Fibroblast of skin of abdomen (primary cell): Measurements from ENCODE around the gene TIE1.

Source experiments
- DNase-seq: peaks from one replicate; pipeline ENCODE4 v3.0.0-alpha.2; 2013

The TIE1 gene

DNA sequence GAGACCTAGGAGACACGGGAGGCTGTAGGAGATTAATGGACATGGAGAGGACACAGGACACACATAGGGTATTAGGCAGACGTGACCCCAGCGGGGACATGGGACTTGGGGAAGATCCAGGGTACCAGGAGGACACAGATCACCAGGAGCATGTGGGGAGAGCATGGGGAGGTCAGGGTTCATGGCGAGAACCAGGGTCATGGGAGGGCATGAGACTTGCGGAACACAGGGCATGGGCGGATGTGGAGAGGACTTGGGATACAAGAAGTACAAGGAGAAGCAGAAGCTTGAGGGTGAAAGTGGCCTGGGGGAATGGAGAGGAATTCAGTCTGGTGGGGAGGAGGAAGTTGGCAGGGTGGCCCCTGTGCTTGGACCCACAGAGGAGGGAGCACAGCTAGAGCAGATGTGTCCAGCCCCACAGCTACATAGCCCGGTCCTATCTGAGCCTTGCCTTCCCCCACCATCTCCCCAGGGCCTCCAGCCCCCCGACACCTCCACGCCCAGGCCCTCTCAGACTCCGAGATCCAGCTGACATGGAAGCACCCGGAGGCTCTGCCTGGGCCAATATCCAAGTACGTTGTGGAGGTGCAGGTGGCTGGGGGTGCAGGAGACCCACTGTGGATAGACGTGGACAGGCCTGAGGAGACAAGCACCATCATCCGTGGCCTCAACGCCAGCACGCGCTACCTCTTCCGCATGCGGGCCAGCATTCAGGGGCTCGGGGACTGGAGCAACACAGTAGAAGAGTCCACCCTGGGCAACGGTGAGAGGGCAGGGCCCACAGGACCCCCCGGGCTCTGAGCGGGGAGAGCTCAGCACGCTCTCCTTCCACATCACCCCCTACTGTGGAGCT is 12.1 kb downstream of the TIE1 start:
- no peak for DNase-seq

DNA sequence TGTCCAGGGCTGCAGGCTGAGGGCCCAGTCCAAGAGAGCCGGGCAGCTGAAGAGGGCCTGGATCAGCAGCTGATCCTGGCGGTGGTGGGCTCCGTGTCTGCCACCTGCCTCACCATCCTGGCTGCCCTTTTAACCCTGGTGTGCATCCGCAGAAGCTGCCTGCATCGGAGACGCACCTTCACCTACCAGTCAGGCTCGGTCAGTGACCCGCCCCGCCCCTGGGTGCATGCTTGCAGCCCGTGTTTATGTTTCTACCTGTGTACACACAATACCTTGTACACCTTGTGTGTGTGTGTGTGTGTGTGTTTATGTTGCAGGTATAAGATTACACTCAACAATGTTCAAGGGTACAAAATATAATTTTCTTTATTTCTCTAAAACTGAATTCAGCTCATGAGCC is 13.0 kb downstream of the TIE1 start:
- no peak for DNase-seq

DNA sequence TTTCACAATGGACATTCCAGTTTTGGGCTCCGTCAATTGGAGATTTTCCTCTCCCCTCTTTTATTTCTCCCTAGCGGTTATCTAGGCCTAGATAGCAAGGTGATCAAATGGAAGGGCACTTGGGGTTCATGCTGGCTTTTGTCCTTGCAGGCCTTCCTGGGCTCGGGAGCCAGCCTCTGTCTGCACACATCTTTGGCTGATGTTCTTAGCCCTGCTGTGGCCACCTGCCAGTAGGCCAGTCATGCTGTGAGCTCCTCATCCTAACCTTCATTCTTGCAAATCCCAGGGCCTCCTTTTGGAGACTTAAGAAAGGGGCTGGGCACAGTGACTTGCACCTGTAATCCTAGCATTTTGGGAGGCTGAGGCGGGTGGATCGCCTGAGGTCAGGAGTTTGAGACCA is 13.5 kb downstream of the TIE1 start:
- DNase-seq: no peak

DNA sequence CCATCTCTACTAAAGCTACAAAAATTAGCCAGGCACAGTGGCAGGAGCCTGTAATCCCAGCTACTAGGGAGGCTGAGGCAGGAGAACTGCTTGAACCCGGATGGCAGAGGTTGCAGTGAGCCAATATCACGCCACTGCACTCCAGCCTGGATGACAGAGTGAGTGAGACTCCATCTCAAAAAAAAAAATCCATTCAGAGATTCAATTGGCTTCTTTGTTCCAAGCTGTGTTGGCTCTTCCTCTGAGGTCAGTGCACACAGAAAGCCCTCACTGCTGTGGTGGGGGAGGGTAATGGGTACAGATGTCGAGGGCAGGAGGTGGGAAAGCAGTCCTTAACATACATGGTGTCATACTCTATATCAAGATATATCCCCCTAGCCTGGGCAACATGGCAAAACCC is 14.7 kb downstream of the TIE1 start:
- DNase-seq: no peak

DNA sequence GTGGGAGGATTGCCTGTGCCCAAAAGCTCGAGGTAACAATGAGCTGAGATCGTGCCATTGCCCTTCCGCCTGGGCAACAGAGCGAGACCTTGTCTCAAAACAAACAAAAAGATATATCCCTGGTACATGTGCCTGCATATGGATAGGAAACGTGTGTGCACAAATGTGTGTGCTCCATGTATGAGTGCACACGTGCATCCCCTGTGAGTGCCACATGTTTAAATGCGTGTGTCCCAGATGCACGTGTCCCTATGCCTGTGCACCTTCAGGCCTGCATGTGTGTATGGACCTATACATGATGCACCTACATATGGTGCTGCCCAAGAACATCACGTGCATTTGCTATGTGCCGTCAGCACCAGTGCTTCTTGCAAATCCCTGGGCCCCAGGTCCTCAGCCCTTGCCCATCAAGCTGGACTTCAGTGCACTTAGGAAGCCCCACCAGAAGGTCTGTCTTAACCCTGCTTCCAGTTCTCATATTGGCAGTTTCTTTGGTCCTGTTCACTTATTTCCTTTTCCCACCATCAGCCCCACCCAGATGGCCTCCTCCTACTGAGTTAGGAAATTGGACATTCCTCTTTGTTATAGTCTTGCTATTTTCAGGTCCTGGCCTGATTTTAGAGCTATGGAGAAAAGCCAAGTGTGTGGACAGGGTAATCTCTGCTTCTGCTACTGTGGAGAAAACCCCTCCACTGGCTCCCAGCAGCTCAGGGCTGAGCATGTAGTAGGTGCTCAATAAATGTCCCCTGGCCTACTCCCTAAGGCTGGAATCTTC is 15.4 kb downstream of the TIE1 start:
- DNase-seq: no peak

DNA sequence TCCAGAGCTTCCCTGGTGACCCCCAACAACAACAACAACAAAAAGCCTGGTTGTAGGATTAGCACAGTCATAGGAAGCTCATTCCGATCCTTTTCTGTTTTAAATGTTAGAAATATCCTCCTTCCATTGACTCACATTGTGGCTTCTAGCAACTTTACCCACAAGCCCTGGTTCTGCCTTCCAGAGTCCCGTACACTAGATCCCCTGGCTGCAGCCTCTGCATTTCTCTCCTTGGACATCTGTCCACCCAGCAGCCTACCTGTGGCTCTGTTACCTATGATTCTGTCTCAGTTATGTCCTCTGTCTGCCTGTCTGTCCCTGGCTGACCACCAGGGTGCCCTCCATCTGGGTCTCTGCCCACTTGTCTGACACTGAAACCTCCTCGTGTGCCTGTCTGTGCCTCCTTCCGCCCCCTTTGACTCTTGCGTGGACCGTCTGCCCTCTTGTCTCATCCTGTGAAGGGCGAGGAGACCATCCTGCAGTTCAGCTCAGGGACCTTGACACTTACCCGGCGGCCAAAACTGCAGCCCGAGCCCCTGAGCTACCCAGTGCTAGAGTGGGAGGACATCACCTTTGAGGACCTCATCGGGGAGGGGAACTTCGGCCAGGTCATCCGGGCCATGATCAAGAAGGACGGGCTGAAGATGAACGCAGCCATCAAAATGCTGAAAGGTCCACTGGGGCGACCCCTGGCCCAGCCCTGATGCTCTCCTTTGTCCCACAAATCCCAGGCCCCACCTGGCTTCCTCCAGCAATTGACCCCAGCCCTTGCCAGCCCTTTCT is 16.1 kb downstream of the TIE1 start:
- no peak for DNase-seq

DNA sequence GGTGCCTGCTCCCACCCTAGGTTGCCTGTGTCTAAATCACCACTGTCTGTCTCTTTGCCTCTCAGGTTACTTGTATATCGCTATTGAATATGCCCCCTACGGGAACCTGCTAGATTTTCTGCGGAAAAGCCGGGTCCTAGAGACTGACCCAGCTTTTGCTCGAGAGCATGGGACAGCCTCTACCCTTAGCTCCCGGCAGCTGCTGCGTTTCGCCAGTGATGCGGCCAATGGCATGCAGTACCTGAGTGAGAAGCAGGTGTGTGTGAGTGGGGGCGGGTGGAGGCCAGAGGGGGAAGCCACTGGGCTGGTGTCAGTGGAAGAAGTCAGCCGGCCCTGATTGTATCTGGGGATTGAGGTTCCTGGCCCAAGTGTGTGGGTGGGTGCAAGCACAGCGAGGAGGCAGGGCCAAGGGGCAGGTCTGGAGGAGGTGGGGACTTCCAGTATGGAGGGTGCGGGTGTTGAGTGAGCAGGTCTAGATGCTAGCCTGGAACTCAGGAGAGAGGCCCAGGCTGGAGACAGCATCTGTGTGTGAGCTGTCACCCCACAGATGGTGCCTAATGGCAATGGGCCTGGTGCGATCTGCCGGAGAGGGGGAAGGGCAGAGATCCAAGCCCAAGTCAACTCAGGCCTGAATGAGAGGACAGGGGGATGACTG is 17.2 kb downstream of the TIE1 start:
- DNase-seq: peak; percentile 32

DNA sequence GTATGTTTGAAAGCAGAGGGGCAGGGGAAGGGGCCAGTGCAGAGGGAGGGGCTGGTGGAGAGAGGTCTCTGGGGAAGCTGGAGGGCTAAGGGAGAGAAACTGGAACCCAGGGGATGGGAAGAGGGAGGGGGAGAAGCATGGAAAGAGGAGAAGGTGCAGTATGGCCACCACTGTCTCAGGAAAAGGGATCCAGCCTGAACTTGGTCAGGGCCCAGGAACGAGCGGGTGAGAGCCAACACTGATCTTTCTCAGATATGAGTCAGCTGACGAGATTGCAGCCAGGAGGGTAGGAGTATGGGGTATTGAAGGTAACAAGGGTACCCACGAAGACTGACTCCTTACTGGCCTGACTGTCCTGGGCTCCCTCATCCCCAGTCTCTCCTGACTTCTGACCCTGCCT is 18.0 kb downstream of the TIE1 start:
- no peak for DNase-seq

DNA sequence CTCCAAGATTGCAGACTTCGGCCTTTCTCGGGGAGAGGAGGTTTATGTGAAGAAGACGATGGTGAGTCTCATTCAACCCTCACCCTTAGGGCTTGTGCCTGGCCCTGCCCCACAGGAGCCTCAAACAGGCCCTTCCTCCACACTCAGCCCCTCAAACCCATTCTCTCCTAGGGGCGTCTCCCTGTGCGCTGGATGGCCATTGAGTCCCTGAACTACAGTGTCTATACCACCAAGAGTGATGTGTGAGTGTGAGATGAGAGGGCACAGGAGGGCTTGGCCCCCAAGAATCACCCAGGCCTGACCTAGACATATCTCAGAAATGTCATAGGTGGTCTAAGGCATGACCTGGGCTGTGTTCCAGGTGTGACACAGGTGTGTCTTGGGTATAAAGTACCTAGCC is 18.5 kb downstream of the TIE1 start:
- DNase-seq: no peak

DNA sequence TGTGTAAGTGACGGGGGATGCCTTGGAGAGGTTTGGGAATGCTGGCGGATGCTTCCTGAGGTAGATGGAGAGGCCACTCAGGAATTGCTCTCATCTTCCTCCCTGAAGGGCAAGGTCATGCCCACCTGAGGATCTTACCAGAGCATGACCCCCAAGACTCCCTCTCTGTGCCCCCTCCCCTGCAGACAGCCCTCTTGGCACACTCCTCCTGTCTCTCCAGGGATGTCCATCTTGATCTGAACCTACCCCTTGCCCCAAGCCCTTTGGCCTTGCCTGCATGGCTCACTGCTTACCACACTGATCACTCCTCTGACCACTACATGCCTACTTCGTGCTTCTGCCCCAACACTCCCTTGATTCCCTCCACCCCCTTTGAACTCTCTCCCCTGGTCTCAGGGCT is 19.0 kb downstream of the TIE1 start:
- DNase-seq: no peak

DNA sequence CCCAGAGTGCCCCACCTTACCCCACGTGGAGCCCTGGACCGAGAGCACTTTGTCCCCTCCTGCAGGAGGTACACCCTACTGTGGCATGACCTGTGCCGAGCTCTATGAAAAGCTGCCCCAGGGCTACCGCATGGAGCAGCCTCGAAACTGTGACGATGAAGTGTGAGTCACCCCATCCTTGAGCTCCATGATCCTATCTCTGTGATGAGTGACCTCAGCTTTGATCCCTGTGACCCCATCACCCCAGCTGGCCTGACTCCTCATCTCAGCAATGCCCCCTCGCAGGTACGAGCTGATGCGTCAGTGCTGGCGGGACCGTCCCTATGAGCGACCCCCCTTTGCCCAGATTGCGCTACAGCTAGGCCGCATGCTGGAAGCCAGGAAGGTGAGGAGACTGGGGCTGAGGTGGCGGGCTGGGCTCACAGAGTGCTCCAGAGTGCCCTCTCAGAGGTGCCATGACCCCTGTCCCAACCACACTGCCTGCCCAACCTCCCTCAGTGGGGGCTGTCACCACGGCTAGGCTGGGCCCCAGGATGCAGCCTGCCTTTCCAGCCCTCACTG is 20.6 kb downstream of the TIE1 start:
- no peak for DNase-seq

DNA sequence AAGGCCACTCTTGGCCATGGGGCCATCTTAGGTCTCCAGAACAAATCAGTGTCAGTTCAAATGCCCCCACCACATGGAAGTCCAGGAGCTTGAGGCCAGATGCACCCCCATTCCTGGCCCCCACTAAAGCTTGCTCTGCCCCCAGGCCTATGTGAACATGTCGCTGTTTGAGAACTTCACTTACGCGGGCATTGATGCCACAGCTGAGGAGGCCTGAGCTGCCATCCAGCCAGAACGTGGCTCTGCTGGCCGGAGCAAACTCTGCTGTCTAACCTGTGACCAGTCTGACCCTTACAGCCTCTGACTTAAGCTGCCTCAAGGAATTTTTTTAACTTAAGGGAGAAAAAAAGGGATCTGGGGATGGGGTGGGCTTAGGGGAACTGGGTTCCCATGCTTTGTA is 21.7 kb downstream of the TIE1 start:
- DNase-seq: no peak

DNA sequence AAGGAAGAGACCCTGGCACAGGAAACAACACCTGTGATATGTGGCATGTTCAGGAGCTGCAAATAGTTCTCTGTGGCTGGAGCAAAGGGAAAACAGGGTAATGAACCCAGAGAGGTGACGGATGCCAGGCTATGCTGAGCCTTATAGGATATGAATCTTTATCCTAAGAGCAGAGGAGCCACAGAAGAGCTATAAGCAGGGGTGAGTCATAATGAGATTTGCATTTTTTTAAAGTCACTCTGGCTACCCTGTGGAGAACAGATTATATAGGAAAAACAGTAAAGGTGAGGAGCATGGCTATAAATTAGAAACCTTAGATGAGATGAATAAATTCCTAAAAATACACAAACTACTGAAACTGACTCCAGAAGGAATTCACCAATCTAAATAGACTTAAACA is 24.0 kb downstream of the TIE1 start:
- no peak for DNase-seq

DNA sequence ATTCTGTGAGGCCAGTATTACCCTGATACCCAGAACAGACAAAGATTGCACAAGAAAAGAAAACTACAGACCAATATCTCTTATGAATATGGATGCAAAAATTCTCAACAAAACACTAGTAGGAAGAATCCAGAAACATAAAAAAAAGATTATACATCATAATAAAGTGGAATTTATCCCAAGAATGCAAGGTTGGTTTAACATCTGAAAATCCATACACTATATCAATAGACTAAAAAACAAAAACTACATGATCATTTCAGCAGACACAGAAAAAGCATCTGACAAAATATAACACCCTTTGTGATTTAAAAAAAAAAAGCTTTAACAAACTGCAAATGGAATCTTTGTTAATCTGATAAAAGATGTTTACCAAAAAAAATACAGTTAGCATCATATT is 24.6 kb downstream of the TIE1 start:
- DNase-seq: no peak

DNA sequence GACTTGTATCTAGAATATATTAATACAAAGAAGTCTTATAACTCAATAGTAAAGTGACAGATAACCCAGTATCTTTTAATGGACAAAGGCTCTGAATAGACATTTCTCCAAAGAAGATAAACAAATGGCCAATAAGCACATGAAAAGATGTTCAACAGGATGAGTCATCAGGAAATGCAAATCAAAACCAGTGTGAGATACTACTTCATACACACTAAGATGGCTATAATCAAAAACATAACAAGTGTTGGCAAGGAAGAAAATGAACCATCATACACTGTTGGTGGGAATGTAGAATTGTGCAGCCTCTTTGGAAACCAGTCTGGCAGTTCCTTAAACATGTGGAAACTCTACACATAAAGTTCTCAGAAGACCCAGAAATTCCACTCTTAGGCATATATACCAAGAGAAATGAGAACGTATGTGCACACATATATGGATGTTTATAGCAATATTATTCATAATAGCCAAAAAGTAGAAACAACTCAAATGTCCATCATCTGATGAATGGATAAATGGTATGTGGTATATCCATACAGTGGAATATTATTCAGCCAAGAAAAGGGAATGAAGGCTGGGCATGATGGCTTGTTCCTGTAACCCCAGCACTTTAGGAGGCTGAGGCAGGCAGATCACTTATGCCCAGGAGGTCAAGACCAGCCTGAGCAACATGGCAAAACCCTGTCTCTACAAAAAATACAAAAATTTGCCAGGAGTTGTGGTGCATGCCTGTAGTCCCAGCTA is 26.9 kb downstream of the TIE1 start:
- peak; percentile 32 for DNase-seq

DNA sequence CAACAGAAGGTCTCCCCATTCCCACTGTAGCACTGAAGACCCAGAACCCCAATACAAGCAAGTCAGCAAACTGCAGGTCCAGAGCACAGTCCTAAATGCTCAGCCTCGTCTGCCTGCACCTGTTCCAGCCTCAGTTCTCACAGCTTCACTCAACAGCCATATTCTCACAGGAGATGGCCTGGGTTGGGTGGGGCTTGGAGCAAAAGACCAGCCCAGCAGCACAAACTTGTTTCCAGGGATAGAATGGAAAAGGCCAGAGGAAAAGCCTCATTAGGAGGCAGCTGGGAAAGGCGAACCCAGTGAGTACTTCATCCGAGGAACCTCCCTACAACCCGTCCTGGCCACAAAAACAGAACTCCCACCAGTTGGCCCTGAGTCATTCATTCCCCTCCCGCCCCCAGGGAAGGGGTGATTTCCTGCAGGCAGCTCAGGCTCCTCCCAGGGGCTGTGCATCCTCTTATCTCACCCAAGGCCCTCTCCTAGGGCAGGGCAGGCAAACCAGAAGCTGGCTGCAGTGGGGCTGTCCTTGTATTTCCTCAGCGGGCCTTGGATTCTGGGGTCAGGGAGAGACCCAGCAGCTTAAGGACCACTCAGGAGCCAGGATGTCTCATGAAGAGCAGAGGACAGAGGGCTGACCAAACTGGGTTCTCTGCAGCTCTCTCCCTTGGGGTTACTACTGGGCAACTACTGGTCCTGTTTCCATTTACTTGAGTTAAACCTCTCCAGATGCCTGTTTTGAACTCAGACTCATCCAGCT is 29.4 kb downstream of the TIE1 start:
- DNase-seq: peak; percentile 73

DNA sequence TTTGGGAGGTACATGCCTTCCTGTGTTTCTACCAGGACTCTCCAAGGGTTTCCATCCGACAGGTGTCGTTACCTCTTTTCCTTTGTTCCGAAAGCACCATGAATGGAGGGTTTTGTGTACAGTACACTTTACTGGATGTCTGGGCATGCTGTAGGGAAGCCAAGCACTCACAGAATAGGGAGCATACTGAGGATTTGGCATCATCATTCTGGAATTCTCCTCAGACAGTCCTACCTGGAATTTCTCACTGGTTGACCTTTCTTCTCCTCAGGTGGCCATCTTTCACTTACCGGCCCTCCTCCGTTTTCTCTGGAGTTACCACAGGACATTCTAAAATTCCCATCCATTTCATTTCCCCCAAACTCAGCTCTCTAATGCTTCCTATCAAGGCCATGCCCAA is 30.9 kb downstream of the TIE1 start:
- no peak for DNase-seq

DNA sequence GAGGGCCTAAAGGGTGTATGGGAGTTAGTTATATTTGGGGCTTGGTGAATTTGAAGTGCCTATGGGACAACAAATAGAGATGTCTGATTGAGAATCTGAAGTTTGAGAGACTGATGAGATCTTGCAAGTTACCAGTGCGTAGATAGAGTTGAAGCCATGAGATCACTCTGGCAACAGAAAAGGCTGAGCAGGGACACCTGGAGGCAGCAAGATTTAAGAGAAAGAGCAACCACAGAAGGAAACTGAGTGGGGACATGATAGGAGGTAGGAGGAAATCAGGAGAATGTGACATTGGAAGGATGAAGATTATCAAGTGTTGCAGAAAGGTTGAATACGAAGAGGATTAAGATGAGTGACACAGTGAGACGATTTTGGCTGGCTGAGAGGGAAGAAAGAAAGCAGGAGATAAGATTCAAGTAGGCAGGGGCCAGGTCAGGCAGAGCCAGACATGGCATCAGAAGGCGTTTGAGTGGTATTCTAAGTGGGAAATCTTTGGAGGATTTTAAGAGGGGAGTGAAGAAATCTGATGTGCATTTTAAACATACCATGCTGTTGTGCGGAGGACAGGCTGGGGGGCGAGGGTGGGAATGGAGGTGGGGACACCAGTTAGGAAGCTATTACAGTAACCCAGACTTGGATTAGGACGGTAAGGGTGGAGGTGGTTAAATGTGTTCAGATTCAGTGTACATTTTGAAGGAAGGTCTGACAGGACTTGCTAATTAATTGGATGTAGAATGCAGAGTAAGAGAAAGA is 33.8 kb downstream of the TIE1 start:
- no peak for DNase-seq

DNA sequence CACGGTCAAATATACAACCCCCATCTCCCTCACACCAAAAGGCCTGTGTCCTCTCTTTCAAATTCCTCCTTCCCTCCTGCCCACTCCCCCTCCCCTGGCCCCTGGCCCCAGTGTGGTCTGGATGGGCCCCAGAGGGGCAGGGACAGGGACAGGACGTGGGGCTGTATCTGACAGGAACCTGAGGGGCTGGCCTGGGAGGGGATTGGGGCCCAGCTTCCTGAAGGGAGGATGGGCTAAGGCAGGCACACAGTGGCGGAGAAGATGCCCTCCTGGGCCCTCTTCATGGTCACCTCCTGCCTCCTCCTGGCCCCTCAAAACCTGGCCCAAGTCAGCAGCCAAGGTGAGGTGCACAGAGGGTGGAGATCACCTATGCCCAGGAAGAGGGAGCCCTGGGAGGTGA is 36.8 kb downstream of the TIE1 start, which contains the start of gene MPL:
Gene MPL, plus strand, starts transcription at position 231 of the 400 bp plus-strand sequence. Its CDS starts 31 bp downstream, at position 262.
- no peak for DNase-seq

DNA sequence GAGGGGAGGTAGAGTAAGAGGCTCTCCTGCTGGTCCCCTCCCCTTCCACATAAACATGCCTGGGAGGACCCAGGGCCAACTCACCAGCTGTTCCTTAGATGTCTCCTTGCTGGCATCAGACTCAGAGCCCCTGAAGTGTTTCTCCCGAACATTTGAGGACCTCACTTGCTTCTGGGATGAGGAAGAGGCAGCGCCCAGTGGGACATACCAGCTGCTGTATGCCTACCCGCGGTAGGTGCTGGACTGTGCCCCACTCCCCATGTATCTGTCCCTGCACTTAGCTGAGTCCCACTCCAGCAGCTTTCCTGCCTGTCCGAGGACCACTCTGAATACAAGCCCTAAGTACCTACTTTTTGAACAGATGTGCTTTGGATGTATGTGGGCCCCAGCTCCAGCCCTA is 37.2 kb downstream of the TIE1 start:
- no peak for DNase-seq
